ENCODE measurements around the gene PACRG. TPM values are rescaled to one million over a fixed set of nuclear protein-coding genes. Genes with fewer than 3 reads are reported as not detected.
A peak's percentile ranks its signal among the peaks of the same experiment; 100 is the strongest.
"Not testable (repeated sequence)": the region's sequence is repeated elsewhere in the genome, so short reads cannot be mapped to it uniquely, and the experiment has no call there.

Gene PACRG
- total RNA-seq, result 10 to 100 TPM; 54.0 to 84.6 TPM
- 81.7 TPM for polyA plus RNA-seq (ENCODE audit: insufficient read depth, low read depth, low replicate concordance)
- long read RNA-seq, donor 1, partial matches to known transcripts, result 9 of 11 reads
- long read RNA-seq, donor 1, other reads (novel, unspliced or antisense), result 0 of 11 reads
- long read RNA-seq, donor 2, partial matches to known transcripts, result 14 of 15 reads
- long read RNA-seq, donor 2, other reads (novel, unspliced or antisense), result 0 of 15 reads

GRCh38 chr6:162727322-162728182 lies at the start of gene PACRG, which contains the start of gene PRKN:
Gene PACRG, plus strand, starts transcription at chr6:162727974.
Gene PRKN, minus strand, starts transcription at chr6:162727766.
- no peak for TF ChIP-seq CTCF (IDR thresholded peaks at IDR 0.05)
- TF ChIP-seq POLR2A (IDR thresholded peaks at IDR 0.05), result peak; percentile 74
- Histone ChIP-seq H3K4me3 (peak within 1 kb of the TSS; percentile 86 to 91), H3K9me3 (no peaks in the 10 kb centered on the region), H3K4me1 (peaks cover 17% of the 10 kb centered on the region), H3K27ac (peak within 1 kb of the TSS; percentile 90 to 93), H3K36me3 (ENCODE audit: low read depth, missing control alignments) (no peaks in the 10 kb centered on the region), H3K27me3 (no peaks in the 10 kb centered on the region)
- whole genome bisulfite sequencing, 2 donors, result 0 to 1% methylated on average over 42 to 64 of the region's 84 CpGs
- intact Hi-C loops (cut with DNase I; ENCODE audit: low total_unique reads), result no loop called here
- DNase-seq, result peak; percentile 100

- H3K4me3 ChIP-seq; H3K27me3 ChIP-seq; H3K4me1 ChIP-seq; H3K36me3 ChIP-seq (ENCODE audit: low read depth, missing control alignments); H3K9me3 ChIP-seq; H3K27ac ChIP-seq; intact Hi-C loops (cut with DNase I; ENCODE audit: low total_unique reads); DNase-seq: not testable (repeated sequence)
- 89 to 95% methylated on average over 7 of the region's 7 CpGs for WGBS, 2 donors
These were observed 48.9 kb upstream of the PACRG start for GRCh38 chr6:162678896-162679295.

GRCh38 chr6:162679681-162680080 lies 48.1 kb upstream of the PACRG start:
- intact Hi-C loops (cut with DNase I; ENCODE audit: low total_unique reads), result no loop called here
- 64 to 81% methylated on average over 1 of the region's 1 CpG for WGBS, 2 donors
- no peak for TF ChIP-seq POLR2A (IDR thresholded peaks at IDR 0.05)

GRCh38 chr6:162680367-162680766 lies 47.4 kb upstream of the PACRG start:
- Histone ChIP-seq H3K27me3 (no peaks in the 10 kb centered on the region), H3K4me1 (peaks cover 8% of the 10 kb centered on the region), H3K4me3 (no peak overlapping the region), H3K9me3 (no peaks in the 10 kb centered on the region), H3K27ac (no peak overlapping the region), H3K36me3 (ENCODE audit: low read depth, missing control alignments) (no peaks in the 10 kb centered on the region)
- DNase-seq, result no peak
- intact Hi-C loops (cut with DNase I; ENCODE audit: low total_unique reads), result no loop called here
- no peak for TF ChIP-seq CTCF (IDR thresholded peaks at IDR 0.05)
- TF ChIP-seq POLR2A (IDR thresholded peaks at IDR 0.05), result no peak

More at GRCh38 chr6:162679681-162680080, 48.1 kb upstream of the PACRG start:
- no peak overlapping the region for H3K4me3 ChIP-seq
- H3K27me3 ChIP-seq, result no peaks in the 10 kb centered on the region
- no peak for DNase-seq
- H3K27ac ChIP-seq, result no peak overlapping the region
- H3K36me3 ChIP-seq (ENCODE audit: low read depth, missing control alignments), result no peaks in the 10 kb centered on the region
- H3K4me1 ChIP-seq, result peaks cover 5% of the 10 kb centered on the region
- no peaks in the 10 kb centered on the region for H3K9me3 ChIP-seq

- intact Hi-C loops (cut with DNase I; ENCODE audit: low total_unique reads), result no loop called here
- TF ChIP-seq CTCF (IDR thresholded peaks at IDR 0.05) (no peak), POLR2A (IDR thresholded peaks at IDR 0.05) (no peak)
- H3K4me1 ChIP-seq, result peaks cover 8% of the 10 kb centered on the region
- H3K27ac ChIP-seq, result no peak overlapping the region
- no peaks in the 10 kb centered on the region for H3K36me3 ChIP-seq (ENCODE audit: low read depth, missing control alignments)
- no peaks in the 10 kb centered on the region for H3K9me3 ChIP-seq
- H3K4me3 ChIP-seq, result no peak overlapping the region
- 53 to 62% methylated on average over 4 of the region's 4 CpGs for WGBS, 2 donors
- DNase-seq, result no peak
- H3K27me3 ChIP-seq, result no peaks in the 10 kb centered on the region
These were observed 46.9 kb upstream of the PACRG start for GRCh38 chr6:162680871-162681270.

Measured in testis (tissue), 5 donors.